Stimulated activated naive CD8-positive, alpha-beta T cell treated with anti-CD3 and anti-CD28 coated beads, Interleukin-15, Interleukin-2, amounts not matched to agents 100 ng/mL and 50 ng/mL, for 24 hours (primary cell): ENCODE measurements around the gene SULT1A2.
"Not testable (repeated sequence)": the region's sequence is repeated elsewhere in the genome, so short reads cannot be mapped to it uniquely, and the experiment has no call there.

Experiments
- H3K27ac Mint-ChIP-seq: one replicate; pipeline ENCODE4 v1.8.0; 2021; ENCODE audit warnings: mild to moderate bottlenecking, mixed read lengths
- H3K27me3 Mint-ChIP-seq: one replicate; pipeline ENCODE4 v1.8.0; 2021; ENCODE audit warnings: mixed read lengths
- H3K36me3 Mint-ChIP-seq: one replicate; pipeline ENCODE4 v1.8.0; 2021; ENCODE audit warnings: low read depth, mixed read lengths
- H3K4me1 Mint-ChIP-seq: one replicate; pipeline ENCODE4 v1.8.0; 2021; ENCODE audit warnings: low read depth, mixed read lengths
- H3K4me3 Mint-ChIP-seq: one replicate; pipeline ENCODE4 v1.8.0; 2021; ENCODE audit warnings: mild to moderate bottlenecking, mixed read lengths
- H3K9me3 Mint-ChIP-seq: one replicate; pipeline ENCODE4 v1.8.0; 2021; ENCODE audit warnings: mixed read lengths

The SULT1A2 gene

GRCh38 chr16:28587386-28587785 is 9.5 kb downstream of the SULT1A2 start:
- H3K4me3 Mint-ChIP-seq, result no peak overlapping the region
- no peaks in the 10 kb centered on the region for H3K9me3 Mint-ChIP-seq
- H3K27ac Mint-ChIP-seq, result no peak overlapping the region
- no peaks in the 10 kb centered on the region for H3K4me1 Mint-ChIP-seq
- peaks cover 33% of the 10 kb centered on the region for H3K36me3 Mint-ChIP-seq
- H3K27me3 Mint-ChIP-seq, result no peaks in the 10 kb centered on the region

DNA sequence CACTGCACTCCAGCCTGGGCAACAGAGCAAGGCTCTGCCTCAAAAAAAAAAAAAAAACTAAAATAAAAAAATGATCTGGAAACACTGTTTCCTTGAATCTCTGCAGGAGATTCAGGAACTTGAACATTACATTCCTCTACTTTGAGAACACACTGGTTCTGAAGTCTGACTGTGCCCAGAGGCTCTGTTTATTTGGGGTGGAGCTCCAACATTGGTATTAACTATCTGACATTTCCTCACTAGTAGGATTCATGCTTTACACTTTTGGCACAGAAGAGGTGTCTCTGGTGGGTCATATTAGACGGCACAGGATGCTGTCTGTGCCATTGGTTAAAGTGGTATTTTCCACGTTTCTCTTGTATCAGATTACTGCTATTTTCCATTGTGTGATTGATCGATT is 10.4 kb downstream of the SULT1A2 start:
- H3K4me1 Mint-ChIP-seq, result no peaks in the 10 kb centered on the region
- no peak overlapping the region for H3K27ac Mint-ChIP-seq
- H3K36me3 Mint-ChIP-seq, result peaks cover 40% of the 10 kb centered on the region
- no peaks in the 10 kb centered on the region for H3K9me3 Mint-ChIP-seq
- H3K27me3 Mint-ChIP-seq, result no peaks in the 10 kb centered on the region
- H3K4me3 Mint-ChIP-seq, result no peak overlapping the region

DNA sequence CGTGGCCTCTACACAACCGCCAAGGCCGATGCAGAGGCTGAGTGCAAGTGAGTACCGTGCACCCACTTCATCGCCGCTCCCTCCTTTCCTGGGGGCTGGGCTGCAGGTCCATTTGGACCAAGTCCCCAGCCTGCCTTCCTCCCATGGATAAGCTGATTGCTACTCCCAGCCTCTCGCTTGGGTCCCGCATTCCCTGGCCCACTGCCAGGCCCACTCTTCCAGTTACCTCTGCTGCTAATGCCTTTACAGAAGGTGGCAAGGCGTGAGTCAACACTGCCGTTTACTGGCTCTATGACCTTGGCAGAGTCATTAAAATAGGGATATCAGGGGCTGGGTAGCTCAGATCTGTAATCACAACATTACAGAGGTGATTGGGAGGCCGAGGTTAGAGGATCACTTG is 11.2 kb downstream of the SULT1A2 start:
- no peaks in the 10 kb centered on the region for H3K9me3 Mint-ChIP-seq
- H3K4me3 Mint-ChIP-seq, result no peak overlapping the region
- H3K27me3 Mint-ChIP-seq, result no peaks in the 10 kb centered on the region
- peaks cover 47% of the 10 kb centered on the region for H3K36me3 Mint-ChIP-seq
- H3K27ac Mint-ChIP-seq, result no peak overlapping the region
- no peaks in the 10 kb centered on the region for H3K4me1 Mint-ChIP-seq

GRCh38 chr16:28580726-28581315 is 16.0 kb downstream of the SULT1A2 start:
- Mint-ChIP-seq H3K27ac (no peak overlapping the region), H3K4me1 (no peaks in the 10 kb centered on the region), H3K27me3 (no peaks in the 10 kb centered on the region), H3K36me3 (peaks cover 42% of the 10 kb centered on the region), H3K9me3 (no peaks in the 10 kb centered on the region), H3K4me3 (no peak overlapping the region)

- no peak overlapping the region for H3K27ac Mint-ChIP-seq
- peaks cover 11% of the 10 kb centered on the region for H3K36me3 Mint-ChIP-seq
- H3K4me3 Mint-ChIP-seq, result no peak overlapping the region
- no peaks in the 10 kb centered on the region for H3K9me3 Mint-ChIP-seq
- no peaks in the 10 kb centered on the region for H3K27me3 Mint-ChIP-seq
- peaks cover 10% of the 10 kb centered on the region for H3K4me1 Mint-ChIP-seq
These were observed 21.3 kb downstream of the SULT1A2 start for GRCh38 chr16:28575446-28576109.

- H3K36me3 Mint-ChIP-seq, result peaks cover 11% of the 10 kb centered on the region
- H3K4me3 Mint-ChIP-seq, result no peak overlapping the region
- no peak overlapping the region for H3K27ac Mint-ChIP-seq
These were observed 21.9 kb downstream of the SULT1A2 start for GRCh38 chr16:28574925-28575324.

DNA sequence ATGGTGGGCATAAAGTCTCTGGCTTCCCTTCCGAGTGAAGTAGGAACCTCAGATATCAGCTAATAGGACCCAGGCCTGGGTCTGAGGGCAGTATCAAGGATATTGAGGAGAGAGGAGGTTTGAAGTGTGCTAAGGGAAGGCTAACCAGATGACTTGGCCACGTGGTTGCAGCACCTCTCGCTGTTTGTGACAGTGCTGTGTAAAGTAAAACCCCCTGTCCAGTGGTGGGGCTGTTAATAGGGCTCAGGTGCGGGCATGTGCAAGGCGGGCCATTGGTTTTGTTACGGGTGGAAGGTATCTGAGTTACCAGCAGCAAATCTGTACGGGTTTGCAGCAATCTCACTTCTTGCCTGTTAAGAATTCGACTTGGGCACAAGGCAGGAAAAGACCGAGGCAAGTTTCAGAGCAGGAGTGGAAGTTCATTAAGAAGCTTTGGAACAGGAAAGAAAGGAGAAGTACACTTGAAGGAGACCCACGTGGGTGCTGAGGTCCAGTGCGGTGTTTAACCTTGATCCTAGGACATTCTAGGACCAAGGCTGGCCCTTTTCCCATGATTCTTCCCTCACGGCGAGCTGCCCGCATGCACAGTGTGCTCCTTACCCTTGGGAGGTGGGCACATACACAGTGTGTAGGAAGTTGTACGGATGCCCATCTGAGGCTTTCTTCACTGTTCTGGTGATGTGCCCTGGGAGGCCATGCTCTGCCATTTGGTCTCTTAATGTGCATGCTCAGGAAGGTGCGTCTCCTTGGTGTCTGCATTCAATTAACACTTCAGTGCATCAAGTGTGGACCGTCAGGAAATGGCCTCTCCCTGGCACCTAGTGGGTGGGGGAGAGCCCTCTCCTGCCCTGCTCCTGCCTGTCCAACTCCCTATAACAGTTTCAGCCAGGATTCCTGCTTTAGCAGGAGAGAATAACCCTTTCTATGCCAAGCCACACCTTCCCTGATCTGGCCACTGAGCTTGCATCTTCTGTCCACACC is 22.8 kb downstream of the SULT1A2 start:
- Mint-ChIP-seq H3K4me1 (peaks cover 10% of the 10 kb centered on the region), H3K36me3 (peaks cover 11% of the 10 kb centered on the region), H3K27me3 (no peaks in the 10 kb centered on the region), H3K27ac (no peak overlapping the region), H3K9me3 (no peaks in the 10 kb centered on the region), H3K4me3 (no peak overlapping the region)

More at GRCh38 chr16:28574925-28575324, 21.9 kb downstream of the SULT1A2 start:
- Mint-ChIP-seq H3K9me3 (no peaks in the 10 kb centered on the region), H3K4me1 (peaks cover 10% of the 10 kb centered on the region), H3K27me3 (no peaks in the 10 kb centered on the region)

DNA sequence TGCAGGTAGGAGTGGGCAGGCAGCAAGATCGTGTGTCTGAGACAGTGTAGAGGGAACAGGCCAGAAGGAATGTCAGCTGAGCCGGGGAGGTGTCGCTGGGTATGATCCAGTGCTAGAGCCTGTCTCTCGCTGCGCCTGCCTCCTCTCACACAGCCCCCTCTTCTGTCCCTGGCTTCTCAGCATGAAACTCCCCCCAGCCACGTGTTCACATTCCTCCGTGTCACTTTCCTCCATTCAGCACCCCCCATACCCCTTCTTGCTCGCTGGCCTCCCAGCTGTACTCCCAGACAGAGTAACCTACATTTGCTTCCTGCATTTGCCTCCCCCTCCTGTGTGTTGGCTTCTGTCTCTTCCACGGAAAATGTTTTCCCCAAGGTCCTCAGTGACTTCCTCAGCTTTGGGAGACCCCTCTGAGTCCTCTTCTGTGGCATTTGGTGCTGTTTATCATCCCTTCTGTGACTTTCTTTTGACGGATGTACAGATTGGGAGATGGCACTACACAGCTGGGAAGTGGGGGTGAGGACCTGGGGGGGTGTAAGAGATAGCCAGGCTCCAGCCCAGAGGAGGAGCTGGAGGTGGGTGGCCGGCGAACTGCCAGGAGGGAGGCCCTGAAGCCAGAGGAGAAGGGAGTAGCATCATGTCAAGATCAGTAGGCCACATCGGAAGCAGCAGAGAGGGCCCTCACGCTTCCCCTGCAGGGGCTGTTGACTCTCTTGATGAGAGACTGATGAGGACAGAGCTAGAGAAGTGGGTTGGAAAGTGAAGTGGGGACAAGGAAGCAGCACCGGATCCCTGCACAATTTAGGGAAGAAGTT is 23.9 kb downstream of the SULT1A2 start:
- Mint-ChIP-seq H3K27me3 (no peaks in the 10 kb centered on the region), H3K4me1 (peaks cover 10% of the 10 kb centered on the region), H3K9me3 (no peaks in the 10 kb centered on the region), H3K36me3 (peaks cover 8% of the 10 kb centered on the region), H3K27ac (peak overlapping the region; percentile 26), H3K4me3 (no peak overlapping the region)

DNA sequence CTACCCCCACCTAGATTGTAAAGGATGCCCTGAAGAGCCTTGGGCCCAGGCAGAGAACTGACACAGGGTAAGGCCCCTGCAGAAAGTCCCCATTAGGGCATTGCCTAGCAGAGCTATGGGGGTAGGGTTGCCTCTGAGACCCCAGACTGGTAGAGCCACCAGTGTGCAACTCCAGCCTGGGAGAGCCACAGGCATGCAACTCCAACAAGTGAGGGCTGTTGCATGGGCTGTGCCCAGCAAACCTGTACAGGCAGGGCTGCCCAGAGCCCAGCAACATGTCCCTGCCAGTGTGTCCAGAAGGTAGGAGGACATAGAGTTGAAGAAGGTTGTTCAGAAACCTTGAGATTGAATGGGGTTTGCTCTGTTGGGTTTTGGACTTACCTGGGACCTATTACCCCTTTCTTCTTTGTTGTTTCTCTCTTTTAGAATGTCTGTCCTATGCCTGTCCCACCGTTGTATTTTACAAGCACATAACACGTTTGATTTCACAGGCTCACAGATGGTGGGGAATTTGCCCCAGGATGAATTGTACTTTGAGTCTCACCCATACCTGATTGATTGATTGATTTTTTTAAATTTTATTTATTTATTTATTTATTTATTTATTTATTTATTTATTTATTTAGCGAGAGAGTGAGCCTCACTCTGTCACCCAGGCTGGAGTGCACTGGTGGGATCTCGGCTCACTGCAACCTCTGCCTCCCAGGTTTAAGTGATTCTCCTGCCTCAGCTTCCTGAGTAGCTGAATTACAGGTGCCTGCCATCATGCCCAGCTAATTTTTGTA is 26.7 kb downstream of the SULT1A2 start:
- Mint-ChIP-seq H3K9me3 (peaks cover 7% of the 10 kb centered on the region), H3K27ac (no peak overlapping the region), H3K36me3 (peaks cover 22% of the 10 kb centered on the region), H3K4me1 (peaks cover 14% of the 10 kb centered on the region), H3K4me3 (no peak overlapping the region), H3K27me3 (no peaks in the 10 kb centered on the region)

DNA sequence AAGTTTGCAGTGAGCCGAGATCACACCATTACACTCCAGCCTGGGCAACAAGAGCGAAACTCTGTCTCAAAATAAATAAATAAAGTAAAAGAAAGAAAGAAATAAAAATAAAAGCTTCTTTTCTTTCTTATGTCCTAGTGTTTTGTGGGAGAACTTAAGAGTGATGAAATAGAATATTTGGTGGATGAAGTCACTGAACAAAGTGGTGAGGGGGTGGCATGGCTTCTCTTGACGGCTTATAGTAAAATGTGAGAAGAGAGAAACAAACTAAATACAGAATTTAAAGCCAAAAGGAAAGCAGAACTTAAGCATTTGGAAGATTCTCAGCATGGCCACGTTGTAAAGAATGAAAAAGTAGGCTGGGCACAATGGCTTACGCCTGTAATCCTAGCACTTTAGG is 27.8 kb downstream of the SULT1A2 start:
- H3K27me3 Mint-ChIP-seq, result no peaks in the 10 kb centered on the region
- H3K27ac Mint-ChIP-seq, result no peak overlapping the region
- peaks cover 7% of the 10 kb centered on the region for H3K9me3 Mint-ChIP-seq
- H3K4me1 Mint-ChIP-seq, result peaks cover 13% of the 10 kb centered on the region
- peaks cover 28% of the 10 kb centered on the region for H3K36me3 Mint-ChIP-seq
- H3K4me3 Mint-ChIP-seq, result no peak overlapping the region

- Mint-ChIP-seq H3K9me3 (peaks cover 7% of the 10 kb centered on the region), H3K27me3 (no peaks in the 10 kb centered on the region), H3K36me3 (peaks cover 28% of the 10 kb centered on the region), H3K4me1 (peaks cover 13% of the 10 kb centered on the region), H3K4me3 (no peak overlapping the region), H3K27ac (no peak overlapping the region)
These were observed 29.6 kb downstream of the SULT1A2 start for GRCh38 chr16:28567292-28567691.

DNA sequence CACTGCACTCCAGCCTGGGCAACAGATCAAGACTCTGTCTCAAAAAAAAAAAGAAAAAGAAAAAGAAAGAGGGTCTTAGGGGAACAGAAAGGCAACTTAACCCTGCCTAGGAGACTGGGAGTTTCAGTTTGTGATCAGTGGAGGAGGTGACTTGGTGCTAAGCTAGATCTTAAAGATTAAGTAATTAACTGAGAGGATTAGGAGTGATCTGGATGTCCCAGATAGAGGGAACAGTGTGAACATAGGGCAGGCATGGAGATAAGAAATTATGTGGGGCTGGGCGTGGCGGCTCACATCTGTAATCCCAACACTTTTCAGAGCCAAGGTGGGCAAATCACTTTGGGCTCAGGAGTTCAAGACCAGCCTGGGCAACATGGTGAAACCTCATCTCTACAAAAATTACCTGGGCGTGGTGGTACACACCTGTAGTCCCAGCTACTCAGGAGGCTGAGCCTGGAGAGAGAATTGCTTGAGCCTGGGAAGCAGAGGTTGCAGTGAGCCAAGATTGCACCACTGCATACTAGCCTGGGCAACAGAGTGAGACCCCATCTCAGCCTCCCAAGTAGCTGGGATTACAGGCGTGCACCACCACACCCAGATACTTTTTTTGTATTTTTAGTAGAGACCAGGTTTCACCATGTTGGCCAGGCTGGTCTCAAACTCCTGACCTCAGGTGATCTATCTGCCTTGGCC is 30.5 kb downstream of the SULT1A2 start:
- not testable (repeated sequence) for H3K27me3 Mint-ChIP-seq, H3K4me3 Mint-ChIP-seq, H3K9me3 Mint-ChIP-seq, H3K27ac Mint-ChIP-seq
- Mint-ChIP-seq H3K36me3 (peaks cover 28% of the 10 kb centered on the region), H3K4me1 (peaks cover 17% of the 10 kb centered on the region)

GRCh38 chr16:28563218-28563617 is 33.6 kb downstream of the SULT1A2 start:
- H3K27me3 Mint-ChIP-seq, result no peaks in the 10 kb centered on the region
- H3K27ac Mint-ChIP-seq, result no peak overlapping the region
- H3K4me1 Mint-ChIP-seq, result peaks cover 29% of the 10 kb centered on the region
- H3K36me3 Mint-ChIP-seq, result peaks cover 42% of the 10 kb centered on the region
- peaks cover 7% of the 10 kb centered on the region for H3K9me3 Mint-ChIP-seq
- no peak overlapping the region for H3K4me3 Mint-ChIP-seq
